G401.6 (cell line): ENCODE data around the gene PCDH1.

ENCODE experiments used
- FAIRE-seq: peaks from 2 replicates; lab custom pipeline; 2012; peaks lifted over from hg19 to GRCh38; lab: Jason Lieb, UNC

PCDH1 gene

GRCh38 chr5:141853895-141854626 lies 24.1 kb downstream of the PCDH1 start:
- no peak for FAIRE-seq

GRCh38 chr5:141852448-141852847 lies 25.8 kb downstream of the PCDH1 start:
- no peak for FAIRE-seq

GRCh38 chr5:141851195-141851874 lies 26.9 kb downstream of the PCDH1 start:
- no peak for FAIRE-seq

- no peak for FAIRE-seq
Observed at GRCh38 chr5:141850786-141851185, 27.4 kb downstream of the PCDH1 start.

GRCh38 chr5:141850244-141850768 lies 27.9 kb downstream of the PCDH1 start:
- FAIRE-seq: no peak

- FAIRE-seq: no peak
Observed at GRCh38 chr5:141849415-141850243, 28.6 kb downstream of the PCDH1 start.

- FAIRE-seq: peak; percentile 91
Observed at GRCh38 chr5:141848744-141849414, 29.3 kb downstream of the PCDH1 start.

GRCh38 chr5:141846031-141846430 lies 32.2 kb downstream of the PCDH1 start:
- no peak for FAIRE-seq

GRCh38 chr5:141845371-141845851 lies 32.8 kb downstream of the PCDH1 start:
- no peak for FAIRE-seq

GRCh38 chr5:141844414-141845097 lies 33.7 kb downstream of the PCDH1 start:
- FAIRE-seq: no peak

GRCh38 chr5:141843156-141843927 lies 34.9 kb downstream of the PCDH1 start:
- FAIRE-seq: no peak

GRCh38 chr5:141841378-141842180 lies 36.6 kb downstream of the PCDH1 start:
- no peak for FAIRE-seq

- FAIRE-seq: no peak
Observed at GRCh38 chr5:141840826-141841360, 37.3 kb downstream of the PCDH1 start.

GRCh38 chr5:141840280-141840812 lies 37.9 kb downstream of the PCDH1 start:
- no peak for FAIRE-seq

GRCh38 chr5:141839015-141839513 lies 39.1 kb downstream of the PCDH1 start:
- no peak for FAIRE-seq

- no peak for FAIRE-seq
Observed at GRCh38 chr5:141838326-141839014, 39.7 kb downstream of the PCDH1 start.

- FAIRE-seq: no peak
Observed at GRCh38 chr5:141835928-141836670, 42.1 kb downstream of the PCDH1 start.

GRCh38 chr5:141834331-141834730 lies 43.9 kb downstream of the PCDH1 start:
- no peak for FAIRE-seq
